Heart left ventricle (tissue), 16 donors: ENCODE data around the gene UGT1A6. TPM values are rescaled to one million over a fixed set of nuclear protein-coding genes. Genes with fewer than 3 reads are reported as not detected.
"Not testable (repeated sequence)": the region's sequence is repeated elsewhere in the genome, so short reads cannot be mapped to it uniquely, and the experiment has no call there.

Source experiments
- ATAC-seq, 4 donors: fragments of 200-7000 bp; cut with Tn5 transposase; one replicate each; pipeline ENCODE4 v1.9.1; 2020 to 2022; ENCODE audit warnings: moderate library complexity in 4 of 4, mild to moderate bottlenecking in 3 of 4, moderate number of reproducible peaks in 1 of 4
- DNase-seq, 5 donors: peaks; one replicate each; pipeline ENCODE4 v3.0.0-alpha.2; 2020
- H3K27ac ChIP-seq, 12 donors: fragments of 200-600 bp; sonication (generic) in 4 of 12; one replicate each; pipeline versions ENCODE4 v1.5.0 to v1.8.0; 2016 to 2022; ENCODE audit warnings: mild to moderate bottlenecking in 2 of 12
- H3K27me3 ChIP-seq, 9 donors: fragments of 200-600 bp; sonication (generic) in 2 of 9; one replicate each; pipeline versions ENCODE4 v1.5.1 to v1.8.0; 2016 to 2022; ENCODE audit warnings: mild to moderate bottlenecking in 3 of 9
- H3K36me3 ChIP-seq, 9 donors: fragments of 200-600 bp; sonication (generic) in 2 of 9; one replicate each; pipeline versions ENCODE4 v1.5.0 to v1.8.0; 2018 to 2022; ENCODE audit warnings: mild to moderate bottlenecking in 2 of 9
- H3K4me1 ChIP-seq, 12 donors: fragments of 200-600 bp; sonication (generic) in 4 of 12; one replicate each; pipeline versions ENCODE4 v1.5.0 to v1.8.0; 2016 to 2022; ENCODE audit warnings: mild to moderate bottlenecking in 3 of 12
- H3K4me3 ChIP-seq, 12 donors: fragments of 200-600 bp; sonication (generic) in 4 of 12; one replicate each; pipeline versions ENCODE4 v1.5.0 to v1.8.0; 2017 to 2022; ENCODE audit warnings: mild to moderate bottlenecking in 9 of 12, moderate library complexity in 4 of 12
- H3K9me3 ChIP-seq, 12 donors: fragments of 200-600 bp; sonication (generic) in 4 of 12; one replicate each; pipeline versions ENCODE4 v1.5.0 to v1.8.0; 2016 to 2022; ENCODE audit warnings: mild to moderate bottlenecking in 1 of 12
- CTCF ChIP-seq, 12 donors: fragments of 200-600 bp; sonication (generic) in 4 of 12; IDR thresholded peaks; one replicate each; pipeline versions ENCODE4 v1.5.0 to v1.8.0; 2018 to 2022; ENCODE audit warnings: antibody characterized with exemption in 12 of 12, mild to moderate bottlenecking in 5 of 12
- POLR2A ChIP-seq, 2 donors: fragments of 450-650 bp; IDR thresholded peaks; one replicate each; pipeline ENCODE4 v1.6.1; 2017; ENCODE audit warnings: antibody characterized with exemption in 2 of 2, mild to moderate bottlenecking in 2 of 2, moderate library complexity in 2 of 2
- WGBS, 4 donors: extraction: QIAGEN DNeasy Blood & Tissue Kit in 2 of 4; methylation state at CpG; one replicate each; pipeline versions ENCODE4 v1.1.5 to v1.1.7; 2013 to 2018; 5-methylcytosine and 5-hydroxymethylcytosine counted together
- intact Hi-C, 10 donors: fragments of 100-400 bp; cut with DNase I; formaldehyde crosslinking; loops; one replicate each; pipeline versions ENCODE4 v1.11.1 to v1.14.2; 2022
- long read RNA-seq, 3 donors: library from polyadenylated mRNA; unstranded; transcript quantifications; one replicate each; pipeline ENCODE4 v2.0.0, GENCODE V29; 2020 to 2021
- polyA plus RNA-seq, 2 donors: library from polyadenylated mRNA; stranded (reverse); fragments of 200-250 nt; gene quantifications; one replicate each; pipeline ENCODE4 v1.2.3, GENCODE V29; 2013
- total RNA-seq, 9 donors: library from RNA; depleted of rRNA in 2 of 9; stranded (reverse); fragments of >200 nt in 2 of 9; fragmentation: NEBNext Ultra II Directional in 3 of 9; extraction: Animal tissue kit (Norgen Biotek cat#: 25700) in 3 of 9; gene quantifications; one replicate each; pipeline versions ENCODE4 v1.1.0 to v1.2.4, GENCODE V29; 2016 to 2023
- donor health status: ischemic (EF 13 %, LVEDD 7.1; RV severe dilation, severe dysfunction).
- donor health status: healthy with polysubstance abuse.
- donor health status: DM: no; HTN: yes; CAD: no.
- donor health status: DM: no; HTN: no; CAD: no.
- donor health status: ischemic (EF 25% LVEDD 6.9; RV normal size, moderate dysfunction).
- donor health status: ischemic (EF 25% LVEDD 5.7; RV mildly dilated, moderate dysfunction).
- donor health status: healthy.
- donor health status: DM: yes; HTN: yes; CAD: no.
- donor health status: ischemic (EF 35%, LVEDD 5.7; RV mildly dilated, moderate dysfunction).
- donor health status: nonischemic (EF 11% LVEDD 7.7; RV severe dilation, severe dysfunction).
- donor health status: DM: yes; HTN: yes; CAD: no.
- donor health status: PGD.
- donor health status: ischemic (EF 29% LVEDD 5.4; RV normal size, mild dysfunction).
- donor health status: nonischemic (EF 23%, LVEDD 6.1; RV moderate dilation, normal function).

UGT1A6 gene
- total RNA-seq = not detected
- not detected for polyA plus RNA-seq
- long read RNA-seq, donor 1 = 0 reads
- long read RNA-seq, donor 2 = 0 reads
- long read RNA-seq, donor 3 = 0 reads

DNA sequence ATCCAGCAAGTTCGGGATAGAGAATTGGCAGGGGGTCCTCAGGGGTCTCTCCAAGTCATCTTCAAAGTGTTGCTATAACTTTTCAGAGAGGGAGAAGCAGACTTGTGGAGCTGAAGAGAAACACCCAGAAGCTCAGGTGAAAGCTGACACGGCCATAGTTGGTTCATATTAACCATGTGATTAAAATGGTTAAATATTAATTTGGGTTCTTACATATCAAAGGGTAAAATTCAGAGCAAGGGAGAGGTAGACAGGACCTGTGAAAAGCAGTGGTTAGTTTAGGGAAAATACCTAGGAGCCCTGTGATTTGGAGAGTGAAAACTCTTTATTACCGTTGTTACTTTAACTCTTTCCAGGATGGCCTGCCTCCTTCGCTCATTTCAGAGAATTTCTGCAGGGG is at the start of gene UGT1A6:
UGT1A6 (plus strand) TSS at position 243 of the 400 bp plus-strand sequence; CDS start at position 358, 115 bp downstream.
- no peaks in the 10 kb centered on the region for H3K9me3 ChIP-seq
- H3K27ac ChIP-seq = no peak within 1 kb of the TSS
- intact Hi-C loops = no loop called here
- H3K4me3 ChIP-seq = no peak within 1 kb of the TSS
- no peak for DNase-seq
- peaks cover 0 to 3% (median 0%) of the 10 kb centered on the region in 9 donors for H3K27me3 ChIP-seq
- no peak for ATAC-seq
- no peaks in the 10 kb centered on the region for H3K4me1 ChIP-seq
- WGBS, 4 donors = 79 to 90% (median 86%) methylated on average over 4 of the region's 4 CpGs
- TF ChIP-seq POLR2A (IDR thresholded peaks at IDR 0.05) = no peak
- no peak for TF ChIP-seq CTCF (IDR thresholded peaks at IDR 0.05)
- H3K36me3 ChIP-seq = no peaks in the 10 kb centered on the region

DNA sequence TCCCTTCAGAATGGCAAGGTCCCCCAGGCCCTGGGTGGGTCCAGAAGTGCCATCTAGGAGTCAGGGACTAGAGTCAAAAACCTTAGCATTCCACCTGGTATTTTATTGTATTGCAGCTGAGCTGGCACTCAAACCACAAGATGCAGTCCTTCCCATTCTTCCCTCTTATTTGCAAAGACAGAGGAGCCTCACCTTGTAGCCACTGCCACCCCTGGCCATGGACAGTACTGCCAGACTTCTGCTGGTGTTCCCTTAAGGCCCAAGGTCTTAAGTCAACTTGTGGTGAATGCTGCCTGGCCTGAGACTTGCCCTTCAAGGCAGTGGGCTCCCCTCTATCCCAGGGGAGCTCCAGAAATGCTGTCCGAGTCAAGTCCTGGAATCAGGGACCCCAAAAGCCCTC is 49.6 kb upstream of the UGT1A6 start:
- Histone ChIP-seq H3K4me1 (no peaks in the 10 kb centered on the region), H3K27ac (no peak overlapping the region), H3K9me3 (peaks cover 0 to 23% (median 6%) of the 10 kb centered on the region in 12 donors), H3K27me3 (no peaks in the 10 kb centered on the region), H3K36me3 (no peaks in the 10 kb centered on the region), H3K4me3 (no peak overlapping the region)
- ATAC-seq (no peak), DNase-seq (no peak)
- intact Hi-C loops = no loop called here
- 45 to 83% (median 70%) methylated on average over 1 of the region's 1 CpG for whole genome bisulfite sequencing, 4 donors
- TF ChIP-seq CTCF (IDR thresholded peaks at IDR 0.05) = no peak
- TF ChIP-seq POLR2A (IDR thresholded peaks at IDR 0.05) = no peak

GRCh38 chr2:233646033-233646432 is 46.7 kb upstream of the UGT1A6 start:
- DNase-seq, H3K4me1 ChIP-seq, H3K4me3 ChIP-seq, H3K36me3 ChIP-seq, H3K27ac ChIP-seq, intact Hi-C loops, ATAC-seq, H3K27me3 ChIP-seq: not testable (repeated sequence)
- 63 to 84% (median 74%) methylated on average over 3 of the region's 3 CpGs for WGBS, 4 donors
- peaks cover 0 to 23% (median 6%) of the 10 kb centered on the region in 12 donors for H3K9me3 ChIP-seq

DNA sequence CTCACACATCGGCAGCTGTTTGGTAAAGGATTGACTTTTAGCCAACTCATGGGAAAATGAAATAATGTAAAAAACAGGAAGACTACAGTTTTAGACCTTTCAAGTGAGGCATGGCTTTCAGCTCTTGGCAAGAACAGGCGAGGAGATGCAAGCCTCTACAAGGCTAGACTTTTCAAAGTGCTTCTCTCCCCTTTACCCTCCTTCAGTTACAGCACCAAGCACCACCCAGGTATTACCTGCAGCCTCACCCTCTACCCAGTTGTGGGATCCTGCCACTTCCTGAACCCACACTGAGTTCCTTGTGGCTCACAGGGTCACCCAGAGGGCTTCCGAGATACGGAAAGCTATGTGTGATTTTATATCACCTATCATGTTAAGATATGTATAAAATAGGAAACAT is 41.7 kb upstream of the UGT1A6 start:
- no peak overlapping the region for H3K4me3 ChIP-seq
- intact Hi-C loops = no loop called here
- 71 to 81% (median 77%) methylated on average over 4 of the region's 4 CpGs for WGBS, 4 donors

More for the DNA sequence above, 41.7 kb upstream of the UGT1A6 start:
- no peak for TF ChIP-seq CTCF (IDR thresholded peaks at IDR 0.05)
- TF ChIP-seq POLR2A (IDR thresholded peaks at IDR 0.05) = no peak
- no peak for ATAC-seq
- no peak overlapping the region for H3K27ac ChIP-seq
- H3K27me3 ChIP-seq = peaks cover 0 to 8% (median 0%) of the 10 kb centered on the region in 9 donors
- H3K36me3 ChIP-seq = no peaks in the 10 kb centered on the region
- no peak for DNase-seq
- peaks cover 0 to 12% (median 1%) of the 10 kb centered on the region in 12 donors for H3K9me3 ChIP-seq
- H3K4me1 ChIP-seq = no peaks in the 10 kb centered on the region
